ENCODE data around the gene GLI3.

Gene GLI3

GRCh38 chr7:42065015-42065414, 172.0 kb downstream of the GLI3 start:
- DNase-seq (ENCODE audit: insufficient read length, low spot score), result no peak
- TF ChIP-seq POLR2AphosphoS5 (IDR thresholded peaks at IDR 0.05; ENCODE audit: low read depth, low read length) (no peak), POLR2A (IDR thresholded peaks at IDR 0.05; ENCODE audit: low read depth, low read length) (no peak), POU2F2 (IDR thresholded peaks at IDR 0.05; ENCODE audit: low read depth, low read length) (no peak), SPI1 (IDR thresholded peaks at IDR 0.05; ENCODE audit: low read depth, low read length) (no peak), PAX5 (IDR thresholded peaks at IDR 0.05; ENCODE audit: insufficient read depth, low read length, severe bottlenecking) (no peak), TAF1 (IDR thresholded peaks at IDR 0.05; ENCODE audit: low read depth, low read length) (no peak)
- no peak for FAIRE-seq

GRCh38 chr7:42064534-42064933, 172.5 kb downstream of the GLI3 start:
- no peak for TF ChIP-seq POLR2AphosphoS5 (IDR thresholded peaks at IDR 0.05; ENCODE audit: low read depth, low read length)
- TF ChIP-seq TAF1 (IDR thresholded peaks at IDR 0.05; ENCODE audit: low read depth, low read length), result no peak
- FAIRE-seq (no peak), DNase-seq (ENCODE audit: insufficient read length, low spot score) (no peak)

- DNase-seq (ENCODE audit: insufficient read length, low spot score) (no peak), FAIRE-seq (no peak)
- no peak for TF ChIP-seq PAX5 (IDR thresholded peaks at IDR 0.05; ENCODE audit: insufficient read depth, low read length, severe bottlenecking)
- no peak for TF ChIP-seq POLR2A (IDR thresholded peaks at IDR 0.05; ENCODE audit: low read depth, low read length)
- TF ChIP-seq POLR2AphosphoS5 (IDR thresholded peaks at IDR 0.05; ENCODE audit: low read depth, low read length), result no peak
- TF ChIP-seq TAF1 (IDR thresholded peaks at IDR 0.05; ENCODE audit: low read depth, low read length), result no peak
- no peak for TF ChIP-seq POU2F2 (IDR thresholded peaks at IDR 0.05; ENCODE audit: low read depth, low read length)
- TF ChIP-seq SPI1 (IDR thresholded peaks at IDR 0.05; ENCODE audit: low read depth, low read length), result no peak
These were observed 177.7 kb downstream of the GLI3 start for GRCh38 chr7:42059275-42059674.

- TF ChIP-seq POLR2A (IDR thresholded peaks at IDR 0.05; ENCODE audit: low read depth, low read length) (no peak), POU2F2 (IDR thresholded peaks at IDR 0.05; ENCODE audit: low read depth, low read length) (no peak), PAX5 (IDR thresholded peaks at IDR 0.05; ENCODE audit: insufficient read depth, low read length, severe bottlenecking) (no peak), TAF1 (IDR thresholded peaks at IDR 0.05; ENCODE audit: low read depth, low read length) (no peak), SPI1 (IDR thresholded peaks at IDR 0.05; ENCODE audit: low read depth, low read length) (no peak), POLR2AphosphoS5 (IDR thresholded peaks at IDR 0.05; ENCODE audit: low read depth, low read length) (no peak)
- FAIRE-seq (no peak), DNase-seq (ENCODE audit: insufficient read length, low spot score) (no peak)
These were observed 179.7 kb downstream of the GLI3 start for GRCh38 chr7:42057331-42057730.

- TF ChIP-seq POLR2A (IDR thresholded peaks at IDR 0.05; ENCODE audit: low read depth, low read length) (no peak), PAX5 (IDR thresholded peaks at IDR 0.05; ENCODE audit: insufficient read depth, low read length, severe bottlenecking) (no peak), POU2F2 (IDR thresholded peaks at IDR 0.05; ENCODE audit: low read depth, low read length) (no peak), TAF1 (IDR thresholded peaks at IDR 0.05; ENCODE audit: low read depth, low read length) (no peak), SPI1 (IDR thresholded peaks at IDR 0.05; ENCODE audit: low read depth, low read length) (no peak), POLR2AphosphoS5 (IDR thresholded peaks at IDR 0.05; ENCODE audit: low read depth, low read length) (no peak)
- FAIRE-seq, result no peak
- no peak for DNase-seq (ENCODE audit: insufficient read length, low spot score)
These were observed 181.8 kb downstream of the GLI3 start for GRCh38 chr7:42055171-42055570.

- FAIRE-seq, result no peak
- no peak for DNase-seq (ENCODE audit: insufficient read length, low spot score)
- TF ChIP-seq POLR2A (IDR thresholded peaks at IDR 0.05; ENCODE audit: low read depth, low read length), result no peak
- no peak for TF ChIP-seq TAF1 (IDR thresholded peaks at IDR 0.05; ENCODE audit: low read depth, low read length)
- TF ChIP-seq POLR2AphosphoS5 (IDR thresholded peaks at IDR 0.05; ENCODE audit: low read depth, low read length), result no peak
- no peak for TF ChIP-seq POU2F2 (IDR thresholded peaks at IDR 0.05; ENCODE audit: low read depth, low read length)
- TF ChIP-seq PAX5 (IDR thresholded peaks at IDR 0.05; ENCODE audit: insufficient read depth, low read length, severe bottlenecking), result no peak
- TF ChIP-seq SPI1 (IDR thresholded peaks at IDR 0.05; ENCODE audit: low read depth, low read length), result no peak
These were observed 183.2 kb downstream of the GLI3 start for GRCh38 chr7:42053834-42054233.

- DNase-seq (ENCODE audit: insufficient read length, low spot score) (no peak), FAIRE-seq (no peak)
These were observed 187.2 kb downstream of the GLI3 start for GRCh38 chr7:42049761-42050160.

GRCh38 chr7:42046483-42046882, 190.5 kb downstream of the GLI3 start:
- no peak for TF ChIP-seq POU2F2 (IDR thresholded peaks at IDR 0.05; ENCODE audit: low read depth, low read length)
- TF ChIP-seq PAX5 (IDR thresholded peaks at IDR 0.05; ENCODE audit: insufficient read depth, low read length, severe bottlenecking), result no peak
- TF ChIP-seq POLR2AphosphoS5 (IDR thresholded peaks at IDR 0.05; ENCODE audit: low read depth, low read length), result no peak
- no peak for TF ChIP-seq TAF1 (IDR thresholded peaks at IDR 0.05; ENCODE audit: low read depth, low read length)
- no peak for TF ChIP-seq POLR2A (IDR thresholded peaks at IDR 0.05; ENCODE audit: low read depth, low read length)
- DNase-seq (ENCODE audit: insufficient read length, low spot score) (no peak), FAIRE-seq (no peak)

More at GRCh38 chr7:42049761-42050160, 187.2 kb downstream of the GLI3 start:
- TF ChIP-seq POU2F2 (IDR thresholded peaks at IDR 0.05; ENCODE audit: low read depth, low read length), result no peak
- TF ChIP-seq POLR2AphosphoS5 (IDR thresholded peaks at IDR 0.05; ENCODE audit: low read depth, low read length), result no peak
- no peak for TF ChIP-seq POLR2A (IDR thresholded peaks at IDR 0.05; ENCODE audit: low read depth, low read length)

GRCh38 chr7:42045961-42046360, 191.0 kb downstream of the GLI3 start:
- FAIRE-seq (no peak), DNase-seq (ENCODE audit: insufficient read length, low spot score) (no peak)
- TF ChIP-seq POLR2AphosphoS5 (IDR thresholded peaks at IDR 0.05; ENCODE audit: low read depth, low read length) (no peak), POLR2A (IDR thresholded peaks at IDR 0.05; ENCODE audit: low read depth, low read length) (no peak), PAX5 (IDR thresholded peaks at IDR 0.05; ENCODE audit: insufficient read depth, low read length, severe bottlenecking) (no peak), TAF1 (IDR thresholded peaks at IDR 0.05; ENCODE audit: low read depth, low read length) (no peak), SPI1 (IDR thresholded peaks at IDR 0.05; ENCODE audit: low read depth, low read length) (no peak), POU2F2 (IDR thresholded peaks at IDR 0.05; ENCODE audit: low read depth, low read length) (no peak)

GRCh38 chr7:42039921-42040320, 197.1 kb downstream of the GLI3 start:
- DNase-seq (ENCODE audit: insufficient read length, low spot score) (no peak), FAIRE-seq (no peak)
- TF ChIP-seq POLR2A (IDR thresholded peaks at IDR 0.05; ENCODE audit: low read depth, low read length), result no peak
- no peak for TF ChIP-seq PAX5 (IDR thresholded peaks at IDR 0.05; ENCODE audit: insufficient read depth, low read length, severe bottlenecking)
- TF ChIP-seq POLR2AphosphoS5 (IDR thresholded peaks at IDR 0.05; ENCODE audit: low read depth, low read length), result no peak
